HS-5 (cell line): ENCODE measurements around the gene PGAM4.
"Not testable (repeated sequence)": the region's sequence is repeated elsewhere in the genome, so short reads cannot be mapped to it uniquely, and the experiment has no call there.

Experiments used
- DNase-seq: peaks from one replicate; pipeline ENCODE4 v3.0.0-alpha.2; 2012; ENCODE audit warnings: low read depth

PGAM4 gene

DNA sequence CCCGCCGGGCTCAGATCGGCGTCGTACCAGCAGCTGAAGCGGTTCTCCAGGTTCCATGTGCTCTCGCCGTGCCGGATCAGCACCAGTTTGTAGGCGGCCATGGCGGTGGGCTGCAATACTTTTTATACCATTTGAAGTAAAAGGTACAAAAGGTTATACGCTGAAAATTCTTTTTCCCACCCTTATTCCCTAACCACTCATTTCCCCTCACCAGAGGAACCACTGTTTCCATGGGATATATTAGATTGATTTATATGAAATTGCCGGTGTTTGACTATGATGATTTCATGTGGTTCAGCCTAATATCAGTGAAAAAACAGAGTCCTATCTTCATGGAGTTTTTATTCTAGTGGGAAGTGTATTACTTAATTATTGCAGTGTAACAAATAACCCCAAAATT, at the start of gene PGAM4:
Gene PGAM4, minus strand, starts transcription at position 101 of the 400 bp plus-strand sequence. Its CDS starts 0 bp downstream, at position 101.
- DNase-seq, result no peak

DNA sequence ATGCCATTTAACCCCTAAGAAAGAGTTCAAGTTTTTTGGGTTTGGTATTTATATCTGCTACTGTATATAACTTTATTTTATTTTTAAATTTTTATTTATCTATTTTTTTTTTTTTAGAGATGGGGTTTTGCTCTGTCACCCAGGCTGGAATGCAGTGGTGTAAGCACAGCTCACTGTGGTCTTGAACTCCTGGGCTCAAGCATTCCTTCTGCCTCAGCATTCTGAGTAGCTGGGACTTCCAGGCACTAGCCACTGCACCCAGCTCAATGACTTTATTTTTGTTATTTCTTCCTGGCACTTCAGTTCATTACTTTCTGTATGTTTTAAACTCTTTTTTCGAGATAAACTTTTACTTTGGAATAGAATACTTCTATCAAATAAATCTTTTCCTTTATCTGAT, 42.4 kb upstream of the PGAM4 start:
- no peak for DNase-seq

DNA sequence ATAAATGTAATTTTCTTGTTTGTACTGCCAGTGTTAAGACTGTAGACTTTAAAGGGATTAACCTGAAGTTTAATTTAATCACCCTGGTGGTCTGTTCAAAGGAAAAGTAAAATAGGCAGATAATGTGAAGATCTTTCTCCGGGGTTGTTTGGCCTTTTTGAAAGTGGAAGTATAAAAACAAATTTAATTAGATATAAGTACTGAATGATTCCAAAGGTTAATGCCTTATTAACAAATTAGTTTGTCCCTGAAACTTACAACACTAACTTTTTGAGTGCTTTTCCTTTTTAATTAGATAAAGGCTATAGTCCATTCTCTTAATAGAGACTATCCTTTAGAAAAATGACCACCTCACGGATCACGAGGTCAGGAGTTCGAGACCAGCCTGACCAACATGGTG, 10.4 kb upstream of the PGAM4 start:
- no peak for DNase-seq

DNA sequence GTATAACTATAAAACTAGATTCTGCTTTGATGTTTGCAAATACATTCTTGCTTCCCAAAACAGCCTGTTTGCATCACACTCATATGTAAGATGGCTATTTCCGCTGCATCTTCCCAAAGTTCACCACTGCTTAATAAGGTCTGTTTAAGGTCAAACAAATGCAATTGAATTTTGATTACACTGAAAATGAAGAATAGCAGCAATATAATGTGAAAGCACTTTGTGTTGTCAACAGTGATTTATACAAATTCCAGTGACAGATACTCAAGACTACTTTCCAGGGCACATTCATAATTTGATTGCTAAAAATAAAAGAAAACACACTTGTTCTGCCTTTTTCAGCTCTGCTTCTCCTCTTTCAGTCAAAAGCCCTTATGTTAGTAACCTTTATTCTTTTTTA, 8.1 kb upstream of the PGAM4 start:
- no peak for DNase-seq

DNA sequence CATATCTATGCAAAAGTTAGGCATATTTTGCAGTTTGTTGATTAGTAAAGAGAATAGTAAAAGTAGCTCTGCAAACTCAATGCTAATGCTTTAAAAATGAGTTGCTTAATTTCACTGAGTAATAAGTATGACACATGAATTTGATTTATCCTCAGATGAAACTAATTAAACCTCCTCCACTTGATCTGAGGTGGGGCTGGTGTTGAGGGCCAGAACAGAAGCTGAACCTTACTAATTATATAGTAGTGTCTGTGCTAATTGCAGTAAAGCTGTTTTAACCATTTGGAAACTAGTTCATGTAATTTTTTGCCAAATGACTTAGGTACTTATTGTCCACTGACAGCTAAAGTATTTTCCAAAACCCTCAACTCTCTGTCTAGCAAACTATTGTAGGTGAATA, 7.7 kb upstream of the PGAM4 start:
- no peak for DNase-seq

DNA sequence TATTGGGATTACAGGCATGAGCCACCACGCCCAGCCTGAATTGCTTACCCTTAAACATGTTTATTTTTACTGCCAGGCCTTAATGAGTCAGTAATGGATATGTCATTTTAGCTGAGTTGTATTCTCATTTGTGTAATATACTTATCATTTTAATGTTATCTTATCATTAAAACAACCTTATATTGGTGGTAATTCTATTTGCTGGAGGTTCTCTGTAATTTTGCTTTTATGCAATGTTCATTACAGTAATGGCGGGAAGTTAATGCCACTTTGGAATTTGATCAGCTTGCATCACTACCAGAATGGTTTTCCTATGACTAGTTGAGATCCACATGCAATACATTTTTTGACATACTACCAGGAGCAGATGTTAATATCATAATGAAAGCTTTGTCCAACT, 6.3 kb upstream of the PGAM4 start:
- DNase-seq, result peak; percentile 31

DNA sequence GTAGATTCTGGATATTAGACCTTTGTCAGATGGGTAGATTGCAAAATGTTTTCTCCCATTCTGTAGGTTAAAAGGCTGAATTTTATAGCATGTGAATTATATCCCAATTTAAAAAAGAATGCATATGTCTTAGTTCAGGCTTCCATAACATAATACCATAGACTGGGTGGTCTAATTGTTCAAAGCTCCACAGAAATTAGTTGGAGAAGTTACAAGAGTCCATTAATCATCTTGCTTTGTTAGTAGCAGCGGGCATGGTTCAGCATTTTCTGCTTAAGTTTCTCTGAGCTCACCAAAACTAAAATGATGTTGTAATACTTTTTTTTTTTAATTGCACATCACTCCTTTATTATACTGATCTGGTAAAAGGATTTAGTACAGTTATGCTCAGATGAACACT, 1.8 kb downstream of the PGAM4 start:
- DNase-seq, result no peak

DNA sequence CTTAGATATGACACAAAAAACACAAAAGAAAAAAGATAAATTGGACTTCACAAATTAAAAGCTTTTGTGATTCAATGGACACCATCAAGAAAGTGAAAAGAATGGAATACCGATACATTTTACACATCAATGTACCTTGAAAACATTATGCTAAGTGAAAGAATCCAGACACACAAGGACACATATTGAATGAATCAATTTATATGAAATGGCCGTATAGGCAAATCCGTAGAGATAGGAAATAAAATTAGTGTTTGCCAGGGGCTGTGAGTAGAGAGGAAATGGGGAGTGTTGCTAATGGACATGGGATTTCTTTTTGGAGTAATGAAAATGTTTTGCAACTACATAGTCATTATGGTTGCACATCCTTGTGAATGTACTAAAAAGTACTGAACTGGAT, 3.1 kb downstream of the PGAM4 start:
- DNase-seq, result no peak

DNA sequence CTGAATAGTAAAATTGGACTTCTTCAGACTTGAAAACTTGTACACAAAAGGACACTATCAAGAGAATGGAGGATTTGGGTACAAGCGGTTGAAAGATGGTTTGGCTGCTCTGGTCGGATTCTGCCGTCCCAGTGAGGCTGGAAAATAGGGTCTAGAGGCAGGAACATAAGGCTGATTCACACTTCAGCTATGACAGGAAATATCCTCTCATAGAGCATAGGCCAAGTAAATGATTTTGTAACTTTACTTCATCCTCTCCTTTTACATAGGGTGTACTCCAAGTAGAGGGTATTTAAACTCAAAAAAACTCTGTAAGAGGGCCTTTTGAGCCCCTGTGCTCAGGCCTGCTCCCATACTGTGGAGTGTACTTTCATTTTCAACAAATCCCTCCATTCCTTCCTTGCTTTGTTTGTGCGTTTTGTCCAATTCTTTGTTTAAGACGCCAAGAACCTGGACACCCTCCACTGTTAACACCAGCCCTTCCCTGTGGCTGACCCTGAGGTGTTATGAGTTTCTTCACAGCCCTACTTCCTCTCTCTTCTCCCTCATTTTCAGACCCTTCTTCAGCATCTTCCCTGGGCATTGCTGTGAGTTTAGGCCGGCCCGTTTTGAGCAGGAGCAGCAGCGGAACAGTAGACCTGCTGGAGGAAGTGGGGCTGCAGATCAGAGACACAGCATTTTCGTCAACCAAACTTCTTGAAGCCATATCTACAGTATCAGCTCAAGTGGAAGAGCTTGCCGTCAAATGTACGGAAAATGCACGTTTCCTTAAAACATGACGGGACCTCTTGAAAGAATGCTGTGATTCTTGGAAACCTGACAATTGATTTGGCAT, 7.2 kb downstream of the PGAM4 start:
- DNase-seq, result no peak

DNA sequence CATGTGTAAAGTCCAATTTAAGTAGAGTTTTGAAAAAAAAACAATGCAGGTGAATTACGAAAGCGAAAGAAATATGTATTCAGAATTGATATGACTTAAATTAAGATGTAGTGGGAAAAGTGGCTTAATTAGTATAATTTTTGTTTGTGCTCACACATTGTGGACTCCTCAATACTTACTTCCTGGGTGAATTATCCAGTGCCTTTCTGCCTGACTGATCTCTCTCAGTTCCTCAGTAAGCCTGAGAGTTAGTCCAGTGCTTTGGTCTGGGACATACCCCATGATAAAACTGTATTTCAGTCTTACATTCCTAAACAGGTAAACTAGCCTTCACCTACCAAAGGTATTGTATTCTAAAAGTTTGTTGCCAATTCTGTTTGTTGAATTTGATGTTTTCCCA, 8.4 kb downstream of the PGAM4 start:
- no peak for DNase-seq

DNA sequence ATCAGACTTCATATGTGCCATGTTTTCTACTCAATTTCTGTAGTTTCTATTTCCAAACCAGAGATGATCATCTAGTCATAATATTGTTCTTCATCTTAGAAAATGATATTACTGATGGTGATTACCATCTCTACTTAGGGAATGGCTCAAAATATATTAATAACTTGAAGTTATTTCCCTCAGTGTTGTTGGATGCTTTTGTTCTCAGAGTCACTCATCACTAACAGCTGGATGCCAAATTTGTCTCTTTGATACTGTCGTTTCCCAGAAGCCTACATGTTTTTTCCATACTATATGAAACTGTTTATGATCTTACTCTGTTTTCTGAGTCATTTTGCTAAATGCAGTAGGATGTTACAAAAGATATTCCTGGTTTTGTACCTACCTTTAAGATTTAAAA, 8.9 kb downstream of the PGAM4 start:
- no peak for DNase-seq

DNA sequence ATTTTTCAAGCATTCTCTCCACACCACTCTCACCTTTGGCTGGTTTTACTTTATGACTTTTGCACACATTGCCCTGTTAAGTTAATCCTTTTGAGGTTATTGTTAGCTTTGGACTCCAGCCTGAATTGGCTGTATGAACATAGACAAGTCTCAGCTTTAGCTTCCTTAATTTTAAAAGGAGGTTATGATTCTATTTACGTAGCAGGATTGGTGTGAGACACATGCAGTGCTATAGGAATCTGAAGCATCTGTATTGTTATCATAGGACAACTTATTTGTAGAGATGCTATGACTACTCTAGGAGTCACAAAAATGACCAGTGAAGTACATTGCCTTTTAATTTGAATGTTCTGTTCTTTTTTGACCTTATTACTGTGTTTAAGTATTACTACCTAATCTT, 15.7 kb downstream of the PGAM4 start:
- no peak for DNase-seq

DNA sequence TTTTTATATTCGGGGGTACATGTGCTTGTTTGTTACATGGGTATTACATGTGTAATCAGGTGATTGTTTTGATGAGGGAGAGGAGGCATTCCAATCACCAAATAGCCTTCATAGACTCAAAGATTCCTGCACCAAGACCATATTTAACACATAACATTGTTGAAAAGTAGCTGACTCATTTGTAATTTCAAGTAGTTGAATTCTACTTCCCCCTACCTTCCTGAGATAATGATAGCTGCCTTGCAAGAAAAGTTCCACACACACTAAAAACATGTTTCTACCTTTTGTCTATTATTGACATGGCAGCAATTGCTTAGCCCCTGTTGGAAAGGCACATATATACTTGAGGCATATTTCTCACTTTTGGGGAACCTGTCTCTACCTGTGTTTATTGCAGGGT, 16.1 kb downstream of the PGAM4 start:
- no peak for DNase-seq

DNA sequence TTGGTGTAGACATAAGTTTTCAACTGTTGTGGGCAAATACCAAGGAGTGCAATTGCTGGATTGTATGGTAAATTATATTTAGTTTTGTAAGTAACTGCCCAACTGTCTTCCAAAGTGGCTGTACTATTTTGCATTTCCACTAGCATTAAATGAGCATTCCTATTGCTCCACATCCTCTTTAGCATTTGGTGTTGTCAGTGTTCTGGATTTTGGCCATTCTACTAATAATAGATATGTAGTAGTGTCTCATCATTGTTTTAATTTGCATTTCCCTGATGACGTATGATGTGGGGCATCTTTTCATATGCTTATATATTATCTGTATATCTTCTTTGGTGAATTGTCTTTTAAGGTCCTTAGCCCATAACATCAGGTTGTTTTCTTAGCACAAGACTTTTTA, 17.3 kb downstream of the PGAM4 start:
- no peak for DNase-seq

DNA sequence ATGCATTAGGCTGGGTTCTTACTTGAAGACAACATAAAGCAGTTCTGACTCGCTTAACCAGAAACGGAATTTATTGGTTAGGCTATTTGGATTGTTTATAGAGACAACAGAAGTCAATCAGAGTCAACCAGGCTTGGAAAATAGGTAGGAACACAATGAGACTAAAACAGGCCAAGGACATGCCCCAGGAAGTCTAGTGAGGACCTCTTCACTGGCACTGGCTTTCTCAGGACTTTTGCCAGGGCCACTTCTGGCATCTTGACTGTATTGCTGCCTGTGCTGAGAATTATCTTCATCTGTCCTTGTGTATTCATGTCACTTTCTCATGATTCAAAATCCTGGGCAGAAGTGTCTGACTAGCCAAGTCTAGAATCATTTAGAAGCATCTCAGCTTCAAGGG, 19.6 kb downstream of the PGAM4 start:
- DNase-seq, result no peak

DNA sequence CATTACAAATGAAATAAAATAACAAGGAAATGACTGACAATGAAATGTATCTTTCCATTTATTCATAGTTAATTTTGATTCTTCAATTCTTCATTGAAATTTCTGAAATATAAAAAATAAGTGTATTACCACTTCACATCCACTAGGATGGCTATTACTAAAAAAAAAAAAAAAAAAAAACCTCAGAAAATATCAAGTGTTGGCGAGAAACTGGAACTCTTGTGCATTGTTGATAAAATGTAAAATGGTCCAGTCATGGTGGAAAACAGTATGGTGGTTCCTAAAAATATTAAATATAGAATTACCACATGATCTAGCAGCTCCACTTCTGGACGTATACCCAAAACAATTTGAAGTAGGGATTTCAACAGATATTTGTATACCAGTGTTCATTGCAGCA, 22.9 kb downstream of the PGAM4 start:
- no peak for DNase-seq

DNA sequence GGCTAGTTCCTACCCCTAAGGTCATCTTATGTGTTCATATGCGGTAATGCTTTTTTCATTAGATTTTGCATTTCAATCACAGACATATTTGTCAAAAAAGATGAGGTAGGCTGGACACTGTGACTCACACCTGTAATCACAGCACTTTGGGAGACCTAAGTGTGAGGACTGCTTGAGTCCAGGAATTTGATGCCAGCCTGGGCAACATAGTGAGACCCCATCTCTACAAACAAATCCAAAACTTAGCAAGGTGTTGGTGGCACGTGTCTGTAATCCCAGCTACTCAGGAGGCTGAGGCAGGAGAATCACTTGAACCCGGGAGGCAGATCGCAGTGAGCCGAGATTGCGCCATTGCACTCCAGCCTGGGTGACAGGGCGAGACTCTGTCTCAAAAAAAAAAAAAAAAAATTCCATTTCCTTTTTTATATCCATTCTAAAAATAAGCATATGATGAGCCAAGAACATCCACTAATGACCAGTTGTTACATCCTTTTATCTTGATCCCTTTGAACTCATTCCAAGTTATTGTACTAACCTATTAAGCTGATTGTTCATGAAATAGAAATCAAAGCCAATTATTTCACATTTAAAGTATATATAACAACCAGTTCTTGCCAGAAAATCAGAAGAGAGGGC, 23.4 kb downstream of the PGAM4 start:
- no peak for DNase-seq

DNA sequence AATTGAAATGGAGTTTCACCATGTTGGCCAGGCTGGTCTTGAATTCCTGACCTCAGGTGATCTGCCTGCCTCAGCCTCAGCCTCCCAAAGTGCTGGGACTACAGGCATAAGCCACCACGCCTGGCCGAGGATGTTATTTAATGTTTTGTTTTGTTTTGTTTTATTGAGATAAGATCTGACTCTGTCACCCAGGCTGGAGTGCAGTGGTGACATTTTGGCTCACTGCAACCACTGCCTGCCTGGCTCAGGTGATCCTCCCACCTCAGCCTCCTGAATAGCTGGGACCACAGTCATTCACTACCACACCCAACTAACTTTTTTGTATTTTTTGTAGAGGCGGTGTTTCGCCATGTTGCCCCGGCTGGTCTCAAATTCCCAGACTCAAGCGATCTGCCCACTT, 24.4 kb downstream of the PGAM4 start:
- not testable (repeated sequence) for DNase-seq

DNA sequence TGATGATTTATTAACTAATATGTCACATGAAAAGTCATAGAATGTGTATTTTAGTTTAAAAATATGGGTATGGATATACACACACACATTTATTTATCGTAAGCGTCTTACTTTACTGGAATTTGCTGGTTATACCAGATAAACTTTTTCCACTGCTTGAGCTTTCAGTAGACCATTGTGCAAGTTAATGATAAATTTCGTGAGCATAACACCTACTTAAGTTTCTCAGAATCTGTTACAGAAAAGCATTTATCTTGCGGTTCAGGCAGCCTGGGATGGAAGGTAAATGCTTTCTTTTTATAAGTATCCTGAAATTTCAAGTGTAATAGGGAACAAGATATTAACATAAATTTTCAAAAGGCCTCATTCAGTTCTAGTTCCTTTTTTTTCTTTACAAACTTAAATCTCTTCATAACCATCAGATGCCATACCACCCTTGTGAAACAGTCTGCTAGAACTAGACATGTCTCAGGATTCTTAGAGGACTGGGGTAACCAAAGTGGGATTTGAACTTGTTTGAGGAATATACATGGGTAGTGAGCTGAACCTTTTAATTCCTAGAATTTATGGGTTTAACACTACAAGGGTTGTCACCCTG, 31.3 kb downstream of the PGAM4 start:
- no peak for DNase-seq

DNA sequence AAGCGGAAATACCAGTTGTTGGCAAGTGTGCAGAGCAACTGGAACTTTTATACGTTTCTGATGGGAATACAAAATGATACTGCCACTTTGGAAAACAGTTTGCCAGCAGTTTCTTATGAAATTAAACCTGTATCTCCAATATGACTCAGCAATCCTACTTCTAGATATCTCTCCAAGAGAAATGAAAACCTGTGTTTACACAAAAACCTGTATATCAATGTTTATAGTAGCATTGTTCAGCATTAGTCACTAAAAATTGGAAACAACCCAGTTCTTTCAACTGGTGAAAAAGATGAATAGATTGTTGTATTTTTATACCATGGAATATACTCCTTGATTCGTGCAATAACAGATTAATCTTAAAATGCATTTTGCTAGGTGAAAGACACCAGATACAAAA, 32.1 kb downstream of the PGAM4 start:
- no peak for DNase-seq

DNA sequence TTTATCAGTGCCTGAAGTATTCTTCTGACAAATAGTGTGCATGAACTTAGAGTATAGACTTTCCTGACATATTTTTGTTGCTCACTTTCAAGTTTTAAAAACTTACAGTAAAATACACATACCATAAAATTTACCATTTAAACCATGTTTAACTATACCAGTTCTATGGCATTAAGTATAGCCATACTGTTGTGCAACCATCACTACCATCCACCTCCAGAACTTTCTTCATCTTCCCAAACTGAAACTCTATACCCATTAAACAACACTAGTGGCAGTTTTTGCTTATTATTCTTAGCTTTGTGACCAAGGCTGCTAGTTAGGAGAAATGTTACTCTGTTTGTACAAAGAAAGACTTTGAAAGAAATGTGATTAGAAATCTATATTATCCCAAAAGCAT, 33.1 kb downstream of the PGAM4 start:
- DNase-seq, result no peak

DNA sequence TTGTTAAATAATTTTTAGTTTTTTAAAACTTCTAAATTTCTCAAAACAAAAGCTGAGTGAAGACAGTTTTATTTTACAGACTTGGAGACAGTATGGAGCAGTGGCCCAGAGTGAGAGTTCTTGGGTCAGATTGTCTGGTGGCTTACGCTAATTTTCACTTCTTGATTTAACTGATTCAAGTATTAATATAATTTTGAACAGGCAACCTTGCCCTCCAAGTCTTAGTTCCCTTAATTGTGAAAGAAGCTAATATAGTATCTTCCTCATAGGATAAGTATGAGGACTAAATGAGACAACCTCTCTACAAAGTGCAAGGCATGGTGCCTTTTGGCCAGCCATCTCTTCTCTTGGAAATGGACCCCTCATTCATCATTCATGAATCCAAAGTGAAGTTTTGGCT, 33.6 kb downstream of the PGAM4 start:
- no peak for DNase-seq

DNA sequence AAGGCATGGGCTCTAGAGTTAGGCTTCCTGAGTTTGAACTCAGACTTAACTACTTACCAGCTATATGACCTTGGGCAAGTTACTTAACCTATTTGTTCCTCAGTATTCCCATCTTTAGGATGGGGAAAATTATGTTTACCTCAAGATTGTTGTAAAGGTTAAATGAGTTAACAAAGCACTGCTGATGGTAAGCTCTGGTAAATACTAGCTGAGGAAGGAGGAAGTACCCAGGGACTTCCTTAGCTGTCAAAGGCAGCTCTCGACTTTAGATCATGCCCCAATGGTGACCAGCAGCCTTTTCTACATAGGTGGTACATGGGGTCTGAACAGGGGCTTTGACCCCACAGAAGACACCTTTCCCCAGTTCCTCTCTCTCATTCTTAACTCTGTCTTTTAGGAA, 38.9 kb downstream of the PGAM4 start:
- DNase-seq, result no peak

DNA sequence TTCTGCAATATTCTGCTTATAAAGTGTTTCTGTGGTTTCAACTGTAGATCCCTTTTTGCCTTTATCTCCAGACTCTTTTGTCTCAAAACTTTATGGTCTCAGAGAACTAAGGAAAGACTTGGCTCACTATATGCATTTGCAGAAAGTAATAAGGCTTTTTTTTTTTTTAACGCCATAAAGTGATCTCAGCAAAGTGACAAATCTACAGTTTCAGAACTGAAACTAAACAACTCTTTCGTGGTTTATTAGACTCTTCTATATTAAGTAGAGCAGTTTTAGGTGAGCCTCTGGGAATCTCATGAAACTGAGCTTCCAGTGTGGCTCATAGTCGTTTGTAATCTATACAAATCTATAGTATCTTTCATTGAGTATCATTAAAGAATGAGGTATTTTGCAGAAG, 43.7 kb downstream of the PGAM4 start:
- no peak for DNase-seq
